Breast epithelium (tissue), 4 donors: Measurements from ENCODE around the gene ANGPTL3. TPM values are rescaled to one million over a fixed set of nuclear protein-coding genes. Genes with fewer than 3 reads are reported as not detected.
"Not testable (repeated sequence)": the region's sequence is repeated elsewhere in the genome, so short reads cannot be mapped to it uniquely, and the experiment has no call there.

Experiments used
- DNase-seq, 2 donors: peaks; one replicate each; pipeline ENCODE4 v3.0.0-alpha.2; 2019; ENCODE audit warnings: low spot score in 2 of 2
- H3K27ac ChIP-seq, 2 donors: fragments of 200-600 bp; sonication (generic) in 1 of 2; one replicate each; pipeline ENCODE4 v1.5.1; 2016 to 2019; ENCODE audit warnings: mild to moderate bottlenecking in 1 of 2
- H3K27me3 ChIP-seq, 2 donors: fragments of 200-600 bp; sonication (generic) in 1 of 2; one replicate each; pipeline versions ENCODE4 v1.5.1 to v1.6.0; 2017 to 2019; ENCODE audit warnings: control low read depth in 1 of 2, mild to moderate bottlenecking in 1 of 2
- H3K36me3 ChIP-seq: fragments of 200-600 bp; one replicate; pipeline ENCODE4 v1.5.1; 2019
- H3K4me1 ChIP-seq, 2 donors: fragments of 200-600 bp; sonication (generic); one replicate each; pipeline ENCODE4 v1.5.1; 2016 to 2019; ENCODE audit warnings: control low read depth in 1 of 2
- H3K4me3 ChIP-seq, 3 donors: fragments of 200-600 bp; sonication (generic); 1 replicate in 2 of 3; 2 replicates in 1 of 3; pipeline ENCODE4 v1.5.1; 2016 to 2019; ENCODE audit warnings: mild to moderate bottlenecking in 3 of 3, moderate library complexity in 2 of 3
- H3K9me3 ChIP-seq, 2 donors: fragments of 200-600 bp; sonication (generic) in 1 of 2; one replicate each; pipeline ENCODE4 v1.5.1; 2016 to 2019; ENCODE audit warnings: control low read depth in 1 of 2
- POLR2A ChIP-seq: fragments of 450-650 bp; IDR thresholded peaks from one replicate; pipeline ENCODE4 v1.6.1; 2016; ENCODE audit warnings: antibody characterized with exemption, mild to moderate bottlenecking, moderate library complexity
- POLR2AphosphoS5 ChIP-seq, 3 donors: sonication (generic); formaldehyde crosslinking; IDR thresholded peaks; one replicate each; pipeline ENCODE4 v1.6.1; 2017; ENCODE audit warnings: antibody characterized with exemption in 3 of 3
- intact Hi-C: fragments of 100-400 bp; cut with DNase I; formaldehyde crosslinking; loops from one replicate; pipeline ENCODE4 v1.15.1; 2023; ENCODE audit warnings: low total_unique reads
- total RNA-seq, 3 donors: library from RNA; depleted of rRNA; stranded (reverse); fragments of >200 nt; gene quantifications; one replicate each; pipeline ENCODE4 v1.1.0, GENCODE V29; 2016
- TF ChIP-seq, protein P1 (sequence below), 3 donors: fragments of 450-650 bp; IDR thresholded peaks; one replicate each; pipeline ENCODE4 v1.5.1; 2016 to 2017; ENCODE audit warnings: antibody characterized with exemption in 3 of 3, mild to moderate bottlenecking in 3 of 3, moderate library complexity in 3 of 3

The ANGPTL3 gene, protein sequence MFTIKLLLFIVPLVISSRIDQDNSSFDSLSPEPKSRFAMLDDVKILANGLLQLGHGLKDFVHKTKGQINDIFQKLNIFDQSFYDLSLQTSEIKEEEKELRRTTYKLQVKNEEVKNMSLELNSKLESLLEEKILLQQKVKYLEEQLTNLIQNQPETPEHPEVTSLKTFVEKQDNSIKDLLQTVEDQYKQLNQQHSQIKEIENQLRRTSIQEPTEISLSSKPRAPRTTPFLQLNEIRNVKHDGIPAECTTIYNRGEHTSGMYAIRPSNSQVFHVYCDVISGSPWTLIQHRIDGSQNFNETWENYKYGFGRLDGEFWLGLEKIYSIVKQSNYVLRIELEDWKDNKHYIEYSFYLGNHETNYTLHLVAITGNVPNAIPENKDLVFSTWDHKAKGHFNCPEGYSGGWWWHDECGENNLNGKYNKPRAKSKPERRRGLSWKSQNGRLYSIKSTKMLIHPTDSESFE
- total RNA-seq, result not detected

- no peak within 1 kb of the TSS for H3K27ac ChIP-seq
- H3K9me3 ChIP-seq, result no peaks in the 10 kb centered on the region
- no peak for TF ChIP-seq POLR2A
- TF ChIP-seq POLR2AphosphoS5 (IDR thresholded peaks at IDR 0.05), result no peak
- TF ChIP-seq, protein P1, sequence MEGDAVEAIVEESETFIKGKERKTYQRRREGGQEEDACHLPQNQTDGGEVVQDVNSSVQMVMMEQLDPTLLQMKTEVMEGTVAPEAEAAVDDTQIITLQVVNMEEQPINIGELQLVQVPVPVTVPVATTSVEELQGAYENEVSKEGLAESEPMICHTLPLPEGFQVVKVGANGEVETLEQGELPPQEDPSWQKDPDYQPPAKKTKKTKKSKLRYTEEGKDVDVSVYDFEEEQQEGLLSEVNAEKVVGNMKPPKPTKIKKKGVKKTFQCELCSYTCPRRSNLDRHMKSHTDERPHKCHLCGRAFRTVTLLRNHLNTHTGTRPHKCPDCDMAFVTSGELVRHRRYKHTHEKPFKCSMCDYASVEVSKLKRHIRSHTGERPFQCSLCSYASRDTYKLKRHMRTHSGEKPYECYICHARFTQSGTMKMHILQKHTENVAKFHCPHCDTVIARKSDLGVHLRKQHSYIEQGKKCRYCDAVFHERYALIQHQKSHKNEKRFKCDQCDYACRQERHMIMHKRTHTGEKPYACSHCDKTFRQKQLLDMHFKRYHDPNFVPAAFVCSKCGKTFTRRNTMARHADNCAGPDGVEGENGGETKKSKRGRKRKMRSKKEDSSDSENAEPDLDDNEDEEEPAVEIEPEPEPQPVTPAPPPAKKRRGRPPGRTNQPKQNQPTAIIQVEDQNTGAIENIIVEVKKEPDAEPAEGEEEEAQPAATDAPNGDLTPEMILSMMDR (IDR thresholded peaks at IDR 0.05), result no peak
- H3K4me3 ChIP-seq, result no peak within 1 kb of the TSS
- H3K27me3 ChIP-seq, result no peaks in the 10 kb centered on the region
- H3K4me1 ChIP-seq, result no peaks in the 10 kb centered on the region
- intact Hi-C loops, result no loop called here
- H3K36me3 ChIP-seq, result no peaks in the 10 kb centered on the region
- DNase-seq, result no peak
These were observed at the start of gene ANGPTL3 for GRCh38 chr1:62597281-62597680. ANGPTL3 (plus strand) TSS chr1:62597520; CDS start chr1:62597567, 47 bp downstream.

- Histone ChIP-seq H3K9me3 (no peaks in the 10 kb centered on the region), H3K36me3 (no peaks in the 10 kb centered on the region), H3K27me3 (no peaks in the 10 kb centered on the region), H3K4me3 (no peak overlapping the region), H3K27ac (no peak overlapping the region), H3K4me1 (no peaks in the 10 kb centered on the region)
- no peak for DNase-seq
- TF ChIP-seq, protein P1 (IDR thresholded peaks at IDR 0.05), result no peak
- TF ChIP-seq POLR2AphosphoS5 (IDR thresholded peaks at IDR 0.05), result no peak
- TF ChIP-seq POLR2A, result no peak
- intact Hi-C loops, result no loop called here
These were observed 36.0 kb upstream of the ANGPTL3 start for GRCh38 chr1:62561306-62561705.

DNA sequence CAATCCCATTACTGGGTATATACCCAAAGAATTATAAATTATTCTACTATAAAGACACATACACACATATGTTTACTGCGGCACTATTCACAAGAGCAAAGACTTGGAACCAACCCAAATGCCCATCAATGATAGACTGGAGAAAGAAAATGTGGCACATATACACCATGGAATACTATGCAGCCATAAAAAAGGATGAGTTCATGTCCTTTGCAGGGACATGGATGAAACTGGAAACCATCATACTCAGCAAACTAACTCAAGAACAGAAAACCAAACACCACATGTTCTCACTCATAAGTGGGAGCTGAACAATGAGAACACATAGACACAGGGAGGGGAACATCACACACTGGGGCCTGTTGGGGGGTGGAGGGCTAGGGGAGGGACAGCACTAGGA is 30.1 kb upstream of the ANGPTL3 start:
- H3K4me3 ChIP-seq, intact Hi-C loops, H3K4me1 ChIP-seq, H3K27me3 ChIP-seq, H3K36me3 ChIP-seq, H3K9me3 ChIP-seq, H3K27ac ChIP-seq, DNase-seq: not testable (repeated sequence)

DNA sequence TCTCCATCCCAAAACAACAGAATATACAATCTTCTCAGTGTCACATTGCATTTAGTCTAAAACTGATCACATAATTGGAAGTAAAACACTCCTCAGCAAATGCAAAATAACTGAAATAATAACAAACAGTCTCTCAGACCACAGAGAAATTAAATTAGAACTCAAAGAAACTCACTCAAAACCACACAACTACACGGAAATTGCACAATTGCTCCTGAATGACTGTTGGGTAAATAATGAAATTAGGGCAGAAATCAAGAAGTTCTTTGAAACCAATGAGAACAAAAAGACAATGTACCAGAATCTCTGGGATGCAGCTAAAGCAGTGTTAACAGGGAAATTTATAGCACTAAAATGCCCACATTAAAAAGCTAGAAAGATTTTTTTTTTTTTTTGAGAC is 29.4 kb upstream of the ANGPTL3 start:
- H3K27ac ChIP-seq, H3K4me3 ChIP-seq, H3K27me3 ChIP-seq, H3K4me1 ChIP-seq, H3K9me3 ChIP-seq, DNase-seq, H3K36me3 ChIP-seq, intact Hi-C loops: not testable (repeated sequence)

- H3K4me3 ChIP-seq, DNase-seq, H3K4me1 ChIP-seq, H3K36me3 ChIP-seq, intact Hi-C loops, H3K9me3 ChIP-seq, H3K27ac ChIP-seq, H3K27me3 ChIP-seq: not testable (repeated sequence)
These were observed 25.8 kb upstream of the ANGPTL3 start for GRCh38 chr1:62571517-62571916.

DNA sequence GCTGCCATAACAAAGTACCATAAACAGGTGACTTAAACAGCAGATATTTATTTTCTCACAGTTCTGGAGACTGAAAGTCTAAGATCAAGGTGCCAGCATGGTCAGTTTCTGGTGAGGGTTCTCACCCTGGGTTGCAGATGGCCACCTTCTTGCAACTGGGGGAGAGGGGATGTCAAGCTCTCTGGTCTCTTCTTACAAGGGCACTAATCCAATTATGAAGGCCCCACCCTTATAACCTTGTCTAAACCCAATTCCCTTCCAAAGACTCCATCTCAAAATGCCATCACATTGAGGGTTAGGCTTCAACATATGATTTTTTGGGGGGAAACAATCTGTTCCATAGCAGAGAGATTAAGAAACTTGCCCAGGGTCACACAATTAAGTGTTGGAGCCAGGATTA is 24.8 kb upstream of the ANGPTL3 start:
- intact Hi-C loops, result no loop called here
- H3K9me3 ChIP-seq, result peaks cover 4 to 8% of the 10 kb centered on the region in 2 donors
- no peaks in the 10 kb centered on the region for H3K36me3 ChIP-seq
- H3K27me3 ChIP-seq, result no peaks in the 10 kb centered on the region
- H3K4me1 ChIP-seq, result no peaks in the 10 kb centered on the region
- no peak overlapping the region for H3K27ac ChIP-seq
- no peak for DNase-seq
- no peak overlapping the region for H3K4me3 ChIP-seq
- TF ChIP-seq POLR2AphosphoS5 (IDR thresholded peaks at IDR 0.05), result no peak
- no peak for TF ChIP-seq POLR2A
- TF ChIP-seq, protein P1 (IDR thresholded peaks at IDR 0.05), result no peak
